GM19023 (cell line): ENCODE data around the gene RASSF9.

Experiments used
- ATAC-seq: cut with Tn5 transposase; IDR thresholded peaks from one replicate; pipeline ENCODE4 v1.9.1; 2021; ENCODE audit warnings: mild to moderate bottlenecking, moderate library complexity; ENCODE audit not compliant: unreplicated experiment

RASSF9 gene

DNA sequence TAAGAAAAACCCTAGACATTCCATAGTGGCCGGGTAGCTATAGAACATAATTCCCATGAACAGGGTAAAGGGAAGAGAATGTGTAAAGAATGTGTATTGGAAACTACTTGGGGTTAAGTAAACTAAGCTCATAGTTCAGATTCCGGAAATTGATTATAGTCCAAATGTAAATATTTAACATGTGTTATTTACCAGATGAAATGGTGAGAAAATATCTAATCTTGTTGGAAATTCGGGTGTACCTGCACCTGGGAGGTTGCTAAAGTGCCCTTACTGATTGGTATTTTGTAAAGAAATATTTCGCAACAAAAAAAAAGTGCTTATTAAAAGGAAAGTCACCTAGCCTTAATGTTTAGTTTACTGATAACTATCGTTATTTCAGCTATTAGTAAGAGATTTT, 14.4 kb downstream of the RASSF9 start:
- ATAC-seq: no peak

DNA sequence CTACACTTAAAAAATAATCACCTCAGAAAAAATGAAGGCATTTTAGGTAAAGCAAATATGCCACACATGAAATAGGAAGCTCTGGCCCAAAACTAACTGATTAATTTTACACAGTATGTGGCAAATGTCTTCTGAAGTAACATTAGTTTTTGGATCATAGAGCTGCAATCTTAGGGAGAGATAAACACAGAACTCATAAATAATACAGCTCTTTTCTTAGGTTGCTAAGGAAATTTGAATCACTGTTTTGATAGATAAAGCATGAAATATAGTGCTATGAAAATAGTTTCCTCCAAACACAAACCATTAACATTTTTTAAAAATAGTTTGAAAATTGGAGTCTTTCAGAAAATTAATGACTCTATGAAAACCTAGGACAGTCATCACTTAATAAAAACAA, 15.0 kb downstream of the RASSF9 start:
- no peak for ATAC-seq

DNA sequence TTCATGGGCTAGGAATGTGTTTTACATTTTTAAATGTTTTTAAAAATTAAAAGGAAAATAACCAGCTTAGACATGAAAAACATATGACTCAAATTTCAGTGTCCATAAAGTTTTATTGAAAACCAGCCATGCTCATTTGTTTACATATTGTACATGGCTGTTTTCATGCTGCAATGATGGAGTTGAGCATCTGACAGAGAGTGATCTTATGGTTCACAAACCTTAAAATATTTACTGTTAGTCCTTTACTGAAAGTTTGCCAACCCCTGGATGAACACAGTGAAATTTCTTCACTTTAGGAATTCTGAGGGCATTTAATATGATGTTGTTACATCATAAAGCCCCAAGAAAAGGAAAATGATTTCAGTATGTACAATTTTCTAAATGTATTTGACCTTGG, 16.1 kb downstream of the RASSF9 start:
- no peak for ATAC-seq

DNA sequence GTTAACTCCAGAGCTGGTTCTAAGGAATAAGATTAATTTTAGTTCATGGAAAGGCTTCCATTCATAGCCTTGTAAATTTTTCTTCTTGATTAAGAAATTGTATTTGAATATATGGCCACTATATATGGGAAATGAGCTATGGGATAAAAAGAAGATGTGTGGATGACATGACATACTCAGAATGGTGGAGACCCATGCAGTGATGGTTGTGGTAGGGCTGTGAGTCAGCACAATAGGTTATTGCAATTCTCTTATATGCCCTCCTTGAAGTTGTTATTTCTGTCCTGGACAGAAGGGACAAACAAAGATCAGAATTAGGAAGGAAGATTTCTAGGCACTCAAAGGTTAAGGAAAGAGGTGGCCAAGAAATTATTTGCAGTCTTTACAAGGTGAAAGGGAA, 21.5 kb downstream of the RASSF9 start:
- ATAC-seq: no peak

DNA sequence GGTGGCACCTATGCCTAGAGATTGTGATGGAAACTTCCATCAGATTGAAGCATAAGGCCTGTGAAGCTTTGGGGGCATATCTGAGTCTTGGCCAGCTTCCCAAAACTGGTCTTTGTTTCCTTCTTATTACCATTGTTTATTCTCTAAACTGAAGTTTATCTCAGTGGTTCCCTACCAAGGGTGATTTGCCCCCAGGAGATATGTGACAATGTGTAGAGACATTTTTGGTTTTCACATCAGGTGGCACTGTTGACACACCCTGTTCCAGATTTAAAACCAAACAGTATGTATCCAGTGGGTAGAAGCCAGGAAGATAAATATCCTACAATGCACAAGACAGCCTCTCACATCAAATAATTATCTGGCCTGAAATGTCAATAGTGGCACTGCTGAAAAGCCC, 22.1 kb downstream of the RASSF9 start:
- no peak for ATAC-seq

GRCh38 chr12:85809500-85809899, 26.7 kb downstream of the RASSF9 start:
- ATAC-seq: no peak

- ATAC-seq: no peak
These were observed 28.5 kb downstream of the RASSF9 start for GRCh38 chr12:85807730-85808129.

DNA sequence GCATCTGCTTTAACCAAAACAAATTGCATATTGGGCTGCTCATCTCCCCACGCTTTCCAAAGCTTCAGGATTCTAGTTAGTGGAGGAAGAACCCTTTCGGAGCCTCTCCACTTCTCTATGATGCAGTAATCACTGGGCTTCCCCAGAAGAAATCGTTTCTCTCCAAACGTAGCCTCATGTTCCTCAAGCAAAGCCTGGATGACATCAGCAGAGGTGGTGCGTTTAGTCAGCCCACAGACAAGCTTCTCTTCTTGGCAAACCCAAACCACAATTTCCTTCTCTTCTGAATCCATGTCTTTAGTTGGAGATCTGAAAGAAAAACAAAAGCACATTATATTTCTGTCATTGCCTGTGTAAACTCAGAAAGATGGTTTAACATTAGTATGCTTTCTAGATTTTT, 30.6 kb downstream of the RASSF9 start:
- ATAC-seq: no peak

DNA sequence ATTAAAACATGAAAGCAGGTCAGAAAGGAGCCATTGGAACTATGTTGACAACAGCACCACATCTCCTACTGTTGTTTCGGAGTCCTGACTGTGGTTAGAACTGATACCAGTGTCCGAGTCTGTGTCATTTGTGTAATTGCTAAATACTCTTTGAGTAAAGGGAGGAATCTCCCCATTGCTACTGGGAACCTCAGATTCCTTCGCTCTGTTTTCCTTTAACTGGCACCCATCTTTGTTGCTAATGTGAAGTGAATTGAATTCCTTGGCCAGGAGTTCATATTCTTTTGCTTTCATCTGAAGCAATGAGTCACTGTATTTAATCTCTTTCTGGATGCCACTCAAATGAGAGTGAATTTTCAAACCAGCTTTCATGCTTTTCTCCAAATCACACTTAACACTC, 31.5 kb downstream of the RASSF9 start:
- no peak for ATAC-seq

DNA sequence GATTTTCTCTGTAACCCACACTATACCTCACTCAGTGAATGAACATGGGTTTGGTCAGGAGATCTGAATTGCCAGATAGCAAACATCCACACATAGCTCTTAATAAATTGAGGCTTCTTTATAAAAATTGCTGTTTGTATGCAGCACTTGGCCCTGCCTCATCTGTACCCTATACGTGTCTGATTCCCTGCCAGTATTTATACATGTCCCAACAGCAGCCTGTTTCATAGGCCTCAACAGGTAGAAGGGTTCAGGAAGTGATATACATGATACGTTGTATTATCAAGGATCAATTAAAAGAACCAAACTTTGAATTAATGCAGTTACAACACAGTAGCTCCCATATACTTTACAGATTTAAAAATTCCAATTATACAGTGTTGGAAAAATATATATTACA, 32.3 kb downstream of the RASSF9 start:
- ATAC-seq: no peak

DNA sequence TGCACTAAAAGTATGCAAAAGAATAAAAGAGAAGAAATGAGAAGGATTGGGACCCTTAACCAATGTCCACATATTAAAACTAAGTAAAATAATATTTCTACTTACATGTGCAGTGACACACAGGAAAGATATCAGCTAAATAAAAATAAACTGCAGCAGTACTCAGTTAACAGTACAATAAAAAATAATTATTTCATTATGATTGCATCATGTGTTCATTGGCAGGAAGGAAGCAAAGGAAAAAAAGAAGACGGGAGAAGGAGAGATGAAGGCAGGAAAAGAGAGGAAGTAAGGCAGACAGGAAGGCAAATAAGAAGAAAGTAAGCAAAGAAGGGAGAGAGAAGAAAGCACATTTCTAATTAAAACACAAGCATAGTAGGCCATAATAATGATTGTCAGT, 33.0 kb downstream of the RASSF9 start:
- no peak for ATAC-seq

DNA sequence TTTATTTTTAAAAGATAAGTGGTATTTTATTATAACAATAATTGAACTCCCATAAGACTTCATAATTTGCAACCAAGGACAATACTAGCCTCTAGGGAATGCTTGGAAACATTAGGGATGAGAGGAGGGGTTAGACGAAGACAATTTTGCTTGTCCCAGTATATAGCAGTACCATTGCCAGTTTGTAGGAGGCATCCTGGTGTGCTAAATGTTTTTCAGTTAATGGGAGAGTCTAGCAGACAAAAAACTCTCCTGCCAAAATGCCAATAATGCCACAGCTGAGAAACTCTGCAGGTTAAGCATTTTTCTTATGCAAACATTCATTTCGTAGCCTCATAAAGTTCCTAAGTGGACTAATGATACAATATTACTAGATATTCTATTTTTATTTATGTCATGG, 38.1 kb downstream of the RASSF9 start:
- ATAC-seq: no peak

GRCh38 chr12:85796001-85796400, 40.2 kb downstream of the RASSF9 start:
- ATAC-seq: no peak

DNA sequence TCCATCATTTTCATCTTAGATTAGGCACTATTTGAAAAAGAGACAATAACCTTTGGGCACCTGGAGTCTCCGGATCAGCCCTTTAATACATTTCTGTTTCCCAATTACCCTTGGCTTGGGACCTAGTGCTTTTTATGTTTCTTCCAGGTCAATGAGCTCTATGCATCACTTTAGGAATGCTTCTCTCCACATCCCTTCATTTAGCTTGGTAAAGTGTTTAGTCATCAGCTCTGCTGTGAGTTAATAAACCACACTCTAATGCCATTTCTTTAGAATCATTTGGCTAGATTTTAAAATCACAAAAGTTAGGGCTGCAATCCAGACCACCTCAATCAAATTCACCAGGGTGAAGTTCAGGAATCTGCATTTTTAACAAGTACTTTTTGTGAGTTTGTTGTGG, 41.7 kb downstream of the RASSF9 start:
- no peak for ATAC-seq

DNA sequence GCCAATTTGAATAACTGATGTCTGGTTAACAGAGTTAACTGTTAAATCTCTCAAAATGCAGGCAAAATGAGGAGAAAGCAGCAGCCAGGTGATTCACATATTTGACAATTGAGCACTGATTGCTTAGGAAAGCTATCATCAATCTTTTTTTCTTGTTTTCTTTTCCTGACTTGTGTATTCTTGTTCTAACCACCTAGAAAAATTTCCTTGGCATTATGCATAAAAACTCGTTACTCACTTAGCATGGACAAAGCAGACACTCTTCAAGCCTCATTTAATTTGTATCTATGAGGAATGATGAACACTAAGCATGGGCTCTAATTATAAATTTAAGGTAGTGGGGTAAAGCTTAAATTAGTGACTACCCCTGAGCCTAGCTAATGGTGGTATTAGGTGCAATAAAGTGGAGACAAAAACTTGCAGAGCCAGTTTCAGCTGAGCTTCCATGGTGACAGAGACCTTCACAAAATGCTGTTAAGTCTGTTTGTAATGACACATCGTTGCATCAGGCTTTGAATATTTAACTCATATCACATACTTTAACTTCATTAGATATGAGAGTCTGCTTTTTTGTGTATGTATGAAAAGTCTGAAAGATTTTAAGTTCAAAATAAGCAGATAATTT, 52.0 kb downstream of the RASSF9 start:
- no peak for ATAC-seq

DNA sequence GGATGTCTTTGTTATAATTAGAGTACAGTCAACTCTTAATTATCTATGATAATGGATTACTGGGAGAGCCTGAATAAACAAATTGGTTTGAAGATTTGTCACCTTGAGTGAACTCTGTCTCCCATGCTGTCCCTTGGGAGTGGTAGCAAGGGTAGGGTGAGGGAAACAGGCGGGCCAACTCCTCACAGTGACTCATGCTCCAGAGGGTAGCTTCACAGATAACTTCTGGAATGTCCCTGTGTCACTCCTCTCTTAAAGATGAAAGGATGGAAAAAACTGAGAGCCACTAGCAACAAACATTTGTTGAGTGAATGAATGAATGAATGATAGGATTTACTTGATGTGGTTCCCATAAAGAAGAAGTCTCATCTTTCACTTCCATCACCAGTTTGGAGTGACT, 53.5 kb downstream of the RASSF9 start:
- ATAC-seq: no peak

- ATAC-seq: no peak
These were observed 54.4 kb downstream of the RASSF9 start for GRCh38 chr12:85781766-85782165.

GRCh38 chr12:85779768-85780167, 56.4 kb downstream of the RASSF9 start:
- ATAC-seq: no peak

DNA sequence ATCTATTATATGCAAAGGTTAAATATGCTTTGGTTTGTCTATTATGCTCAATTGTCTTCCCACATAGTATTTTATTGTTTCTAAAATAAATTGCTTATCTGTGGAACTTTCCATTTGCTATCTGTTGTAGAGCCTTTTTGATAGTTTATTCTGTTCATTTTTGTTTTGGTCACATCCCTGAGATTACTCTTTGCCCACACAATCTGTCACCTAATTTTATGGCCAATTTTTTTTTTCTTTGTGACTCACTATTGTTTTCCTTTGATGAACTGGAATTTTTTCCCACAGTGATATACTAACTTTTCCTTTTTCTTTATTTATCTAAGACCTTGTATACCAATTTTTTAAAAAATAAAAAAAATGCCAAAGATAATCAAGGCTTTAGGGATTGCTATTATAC, 61.1 kb downstream of the RASSF9 start:
- ATAC-seq: no peak

GRCh38 chr12:85765453-85765869, 70.7 kb downstream of the RASSF9 start:
- no peak for ATAC-seq

DNA sequence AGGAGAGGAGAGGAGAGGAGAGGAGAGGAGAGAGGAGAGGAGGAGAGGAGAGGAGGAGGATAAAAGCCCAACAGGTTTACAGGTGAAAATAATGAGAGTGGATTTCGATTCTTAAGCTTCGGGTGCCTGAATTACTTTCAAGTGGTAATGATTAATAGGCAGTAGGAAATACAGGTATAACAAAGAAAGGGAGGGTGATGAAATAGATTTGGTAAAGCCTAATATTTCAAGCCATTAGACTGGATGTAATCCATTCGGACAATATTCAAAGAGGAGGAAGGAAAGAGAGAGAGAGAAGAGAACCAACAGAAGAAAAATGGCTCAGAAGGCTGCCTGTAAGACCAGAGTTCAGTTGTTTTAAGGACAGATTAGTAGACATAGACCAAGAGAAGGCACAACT, 76.6 kb downstream of the RASSF9 start:
- no peak for ATAC-seq

- ATAC-seq: no peak
These were observed 77.1 kb downstream of the RASSF9 start for GRCh38 chr12:85759091-85759490.

GRCh38 chr12:85755760-85756159, 80.4 kb downstream of the RASSF9 start:
- ATAC-seq: no peak
